GM19324 (cell line): ENCODE data around the gene NOP14.
"Not testable (repeated sequence)": the region's sequence is repeated elsewhere in the genome, so short reads cannot be mapped to it uniquely, and the experiment has no call there.

Experiments
- ATAC-seq: cut with Tn5 transposase; IDR thresholded peaks from one replicate; pipeline ENCODE4 v1.9.1; 2021; ENCODE audit warnings: mild to moderate bottlenecking, moderate library complexity; ENCODE audit not compliant: unreplicated experiment, low FRiP score

NOP14 gene

GRCh38 chr4:2918300-2918699 lies 44.9 kb downstream of the NOP14 start:
- not testable (repeated sequence) for ATAC-seq

GRCh38 chr4:2916696-2917095 lies 46.5 kb downstream of the NOP14 start:
- ATAC-seq: not testable (repeated sequence)

- no peak for ATAC-seq
Observed at GRCh38 chr4:2915789-2916188, 47.4 kb downstream of the NOP14 start.

- ATAC-seq: no peak
Observed at GRCh38 chr4:2914256-2915126, 48.7 kb downstream of the NOP14 start.

- ATAC-seq: no peak
Observed at GRCh38 chr4:2913168-2913567, 50.0 kb downstream of the NOP14 start.

GRCh38 chr4:2911868-2912267 lies 51.3 kb downstream of the NOP14 start:
- no peak for ATAC-seq

GRCh38 chr4:2910409-2910808 lies 52.8 kb downstream of the NOP14 start:
- no peak for ATAC-seq

GRCh38 chr4:2909583-2909982 lies 53.6 kb downstream of the NOP14 start:
- ATAC-seq: no peak

- ATAC-seq: no peak
Observed at GRCh38 chr4:2908686-2909085, 54.5 kb downstream of the NOP14 start.

- no peak for ATAC-seq
Observed at GRCh38 chr4:2907706-2908293, 55.4 kb downstream of the NOP14 start.

- ATAC-seq: no peak
Observed at GRCh38 chr4:2907226-2907625, 56.0 kb downstream of the NOP14 start.

GRCh38 chr4:2906218-2906617 lies 57.0 kb downstream of the NOP14 start:
- no peak for ATAC-seq

GRCh38 chr4:2905544-2905943 lies 57.7 kb downstream of the NOP14 start:
- no peak for ATAC-seq

- ATAC-seq: no peak
Observed at GRCh38 chr4:2902126-2902525, 61.1 kb downstream of the NOP14 start.

GRCh38 chr4:2901186-2901585 lies 62.0 kb downstream of the NOP14 start:
- ATAC-seq: no peak

- no peak for ATAC-seq
Observed at GRCh38 chr4:2900741-2901140, 62.5 kb downstream of the NOP14 start.

- no peak for ATAC-seq
Observed at GRCh38 chr4:2898001-2898400, 65.2 kb downstream of the NOP14 start.

- no peak for ATAC-seq
Observed at GRCh38 chr4:2893772-2894171, 69.4 kb downstream of the NOP14 start.

GRCh38 chr4:2891294-2891693 lies 71.9 kb downstream of the NOP14 start:
- no peak for ATAC-seq

GRCh38 chr4:2888886-2889285 lies 74.3 kb downstream of the NOP14 start:
- no peak for ATAC-seq
